GM19468 (cell line): ENCODE measurements around the gene FAIM.
"Not testable (repeated sequence)": the region's sequence is repeated elsewhere in the genome, so short reads cannot be mapped to it uniquely, and the experiment has no call there.

Experiments
- ATAC-seq: cut with Tn5 transposase; IDR thresholded peaks from one replicate; pipeline ENCODE4 v1.9.1; 2021; ENCODE audit warnings: mild to moderate bottlenecking, moderate library complexity, moderate number of reproducible peaks; ENCODE audit not compliant: unreplicated experiment; ENCODE audit errors: extremely low read depth

The FAIM gene

GRCh38 chr3:138675393-138675792 is 66.8 kb downstream of the FAIM start:
- ATAC-seq = no peak

- ATAC-seq = no peak
Measured at GRCh38 chr3:138678086-138678485, 69.5 kb downstream of the FAIM start.

- no peak for ATAC-seq
Measured at GRCh38 chr3:138678874-138679392, 70.4 kb downstream of the FAIM start.

GRCh38 chr3:138680974-138681373 is 72.4 kb downstream of the FAIM start:
- not testable (repeated sequence) for ATAC-seq

GRCh38 chr3:138681463-138682220 is 73.1 kb downstream of the FAIM start:
- ATAC-seq = no peak

- no peak for ATAC-seq
Measured at GRCh38 chr3:138682648-138683047, 74.1 kb downstream of the FAIM start.
